GM19452 (cell line): Measurements from ENCODE around the gene AKAP13.
"Not testable (repeated sequence)": the region's sequence is repeated elsewhere in the genome, so short reads cannot be mapped to it uniquely, and the experiment has no call there.

Source experiments
- ATAC-seq: cut with Tn5 transposase; IDR thresholded peaks from one replicate; pipeline ENCODE4 v1.9.1; 2021; ENCODE audit not compliant: unreplicated experiment

Gene AKAP13

DNA sequence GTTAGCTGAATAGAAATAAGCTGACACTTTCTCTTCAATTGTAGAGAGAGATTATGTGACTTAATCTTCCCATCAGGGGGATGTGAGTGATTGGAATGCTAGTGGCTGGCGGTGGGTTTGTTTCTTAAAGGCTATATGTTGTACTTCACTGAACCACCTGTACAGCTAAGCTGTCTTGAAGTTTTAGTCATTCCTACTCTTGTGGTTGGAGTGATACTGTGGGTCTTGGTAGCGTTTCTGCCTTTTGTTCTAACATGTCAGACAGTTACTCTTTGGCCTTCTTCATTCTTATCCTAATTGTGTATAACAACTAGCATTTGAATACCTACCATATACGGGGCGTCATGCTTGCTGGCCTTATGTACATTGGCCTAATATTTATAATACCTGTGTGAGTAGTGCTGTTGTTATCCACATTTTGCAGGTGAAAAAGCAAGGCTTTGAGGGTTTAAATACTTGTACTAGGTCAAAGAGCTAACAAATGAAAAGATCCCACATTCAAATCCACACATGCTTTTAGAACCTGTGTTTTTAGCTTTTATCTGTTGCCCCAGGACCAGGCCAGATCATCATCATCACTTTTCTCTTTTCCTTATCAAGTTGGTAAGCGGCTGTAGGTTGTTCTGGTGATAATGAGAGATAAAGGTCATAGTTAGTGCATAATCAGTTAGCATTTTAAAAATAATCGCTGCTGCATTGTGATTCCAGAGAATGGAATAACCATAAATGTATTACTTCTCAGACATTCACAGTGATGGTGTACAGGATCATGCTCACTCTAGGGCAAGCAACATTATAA, 50.2 kb downstream of the AKAP13 start:
- ATAC-seq: peak; percentile 95

DNA sequence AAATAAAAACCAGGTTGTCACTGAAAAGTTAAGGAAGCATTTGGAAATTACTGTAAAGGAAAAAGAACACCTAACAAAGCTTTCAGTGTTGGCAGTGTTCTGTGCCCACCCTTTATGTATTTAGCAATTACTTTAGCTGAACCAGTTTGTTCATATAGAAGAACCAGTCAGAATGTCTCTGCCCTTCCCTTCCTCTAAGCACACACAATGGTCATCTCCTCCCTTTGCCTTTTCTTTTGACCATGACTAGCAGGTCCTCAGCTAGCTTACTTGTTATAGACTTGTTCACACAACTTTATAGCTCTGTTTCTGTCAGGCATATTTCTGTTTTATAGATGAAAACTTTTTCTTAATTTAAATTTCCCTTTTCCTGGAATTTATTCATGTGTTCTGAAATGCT, 59.6 kb downstream of the AKAP13 start:
- ATAC-seq: no peak

DNA sequence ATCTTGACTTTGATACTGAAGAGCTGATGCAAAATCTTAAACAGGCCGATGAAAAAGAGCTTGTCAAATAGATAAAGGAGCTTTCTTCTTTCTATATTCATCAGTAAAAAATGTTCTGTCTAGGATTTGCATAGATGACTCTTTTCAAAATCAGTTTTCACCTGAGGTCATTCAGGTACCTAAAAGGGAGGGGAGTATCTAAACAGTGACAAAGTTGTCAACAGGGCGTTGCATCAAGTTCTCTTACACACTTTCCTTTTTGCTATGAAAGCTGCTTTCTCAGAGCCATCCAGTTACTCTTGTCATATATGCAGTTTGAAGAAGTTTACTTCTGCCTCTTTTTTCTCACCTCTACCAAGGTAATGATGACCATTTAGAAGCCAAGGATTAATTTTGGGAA, 60.0 kb downstream of the AKAP13 start:
- peak; percentile 44 for ATAC-seq

DNA sequence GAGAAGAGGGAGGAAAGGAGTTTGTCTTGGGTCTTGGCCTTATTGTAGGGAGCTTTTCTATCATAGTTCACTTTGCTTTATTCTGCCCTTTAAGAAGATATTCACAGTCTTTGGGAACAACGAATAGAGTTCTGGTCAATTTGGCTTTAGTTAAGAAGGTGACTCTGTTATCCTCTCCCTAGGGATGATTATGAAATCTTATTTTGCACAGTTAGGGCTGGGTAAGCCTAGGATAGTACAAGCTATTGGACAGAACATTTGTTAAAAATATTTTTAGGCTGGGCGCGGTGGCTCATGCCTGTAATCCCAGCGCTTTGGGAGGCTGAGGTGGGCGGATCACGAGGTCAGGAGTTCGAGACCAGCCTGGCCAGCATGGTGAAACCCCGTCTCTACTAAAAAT, 61.5 kb downstream of the AKAP13 start:
- not testable (repeated sequence) for ATAC-seq

DNA sequence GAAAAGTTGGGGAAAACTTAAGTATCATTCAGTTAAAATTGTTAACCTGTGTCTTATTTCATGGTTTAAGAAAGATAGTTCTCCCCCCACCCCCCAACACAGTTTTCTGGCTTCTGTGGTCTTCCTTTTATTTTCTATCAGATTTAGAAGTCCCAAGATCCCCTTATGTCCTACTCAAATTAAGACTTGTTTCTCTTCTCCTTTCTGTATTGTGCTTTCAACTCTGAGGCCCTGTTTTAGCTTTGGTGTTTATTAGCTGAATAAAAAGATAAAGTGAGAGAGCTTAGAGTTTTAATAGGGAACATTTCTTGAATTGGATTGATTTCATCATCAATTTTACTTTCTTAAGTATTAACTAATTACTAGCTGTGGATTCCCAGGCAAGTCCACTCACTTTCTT, 62.6 kb downstream of the AKAP13 start:
- ATAC-seq: peak; percentile 41

DNA sequence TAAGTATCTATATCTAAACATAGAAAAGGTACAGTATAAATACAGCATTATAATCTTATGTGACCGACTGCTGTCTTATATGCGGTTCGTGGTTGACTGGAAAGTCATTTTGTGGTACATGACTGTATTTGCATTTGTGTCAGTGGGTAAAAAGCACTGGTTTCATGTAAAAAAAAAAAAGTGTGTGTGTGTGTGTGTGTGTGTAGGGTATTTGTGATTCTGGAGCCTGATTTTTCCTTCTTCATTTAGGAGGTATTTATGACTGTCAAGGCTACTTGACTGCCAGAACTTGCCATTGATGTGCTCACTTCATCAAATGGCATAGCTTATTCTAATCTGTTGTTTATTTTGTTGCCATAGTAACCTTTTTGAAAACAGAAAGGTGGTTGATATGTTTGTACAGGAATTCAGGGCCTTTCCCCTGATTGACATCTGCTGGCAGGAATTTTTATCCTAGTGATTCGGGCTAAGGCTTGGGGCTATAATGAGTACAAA, 63.2 kb downstream of the AKAP13 start:
- ATAC-seq: peak; percentile 72

DNA sequence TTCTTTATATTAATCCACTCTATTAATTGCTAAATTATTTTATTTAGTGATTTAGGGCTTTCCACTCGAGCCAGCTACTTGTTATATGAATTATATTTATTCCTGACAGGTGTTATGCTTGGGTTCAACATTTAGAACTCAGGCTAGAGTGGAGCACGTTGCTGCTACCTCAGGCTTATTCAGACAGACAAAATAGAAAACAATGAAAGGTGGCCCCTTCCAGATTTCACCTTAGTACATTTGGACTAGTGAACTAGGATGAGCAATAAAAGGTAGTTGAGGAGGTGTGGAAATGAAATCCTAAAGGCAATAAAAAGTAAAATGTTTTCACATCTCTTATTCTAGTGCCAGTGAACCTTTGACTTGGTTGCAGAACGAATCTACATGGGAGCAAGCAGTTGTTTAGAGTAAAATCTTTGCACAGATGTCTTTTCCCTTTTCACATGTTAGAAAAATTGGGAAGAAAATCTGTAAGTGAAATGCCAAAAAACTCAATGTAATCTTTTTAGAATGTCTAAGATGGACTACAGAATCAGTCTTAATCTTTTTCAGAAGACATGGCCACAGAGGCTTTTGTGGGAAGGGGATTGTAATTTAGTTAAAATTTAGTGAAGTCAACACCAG, 63.8 kb downstream of the AKAP13 start:
- ATAC-seq: no peak

DNA sequence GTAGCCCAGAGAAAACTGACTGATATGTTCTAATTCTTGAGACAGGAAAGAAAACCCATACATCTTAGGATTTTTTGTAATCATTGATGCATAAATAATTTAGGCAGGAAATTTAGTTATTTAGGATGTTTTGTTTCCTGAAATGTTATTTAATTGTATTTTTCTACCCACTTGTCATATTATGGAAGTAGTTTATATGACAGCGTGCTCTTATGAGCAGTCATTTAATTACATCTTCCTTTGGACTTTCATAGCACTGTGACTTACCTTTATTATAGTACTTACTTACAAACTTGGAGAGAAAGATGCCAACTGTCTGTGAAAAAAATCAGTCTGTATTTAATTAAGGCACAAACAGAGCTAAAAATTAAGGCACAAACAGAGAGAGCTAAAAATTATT, 65.0 kb downstream of the AKAP13 start:
- ATAC-seq: no peak

DNA sequence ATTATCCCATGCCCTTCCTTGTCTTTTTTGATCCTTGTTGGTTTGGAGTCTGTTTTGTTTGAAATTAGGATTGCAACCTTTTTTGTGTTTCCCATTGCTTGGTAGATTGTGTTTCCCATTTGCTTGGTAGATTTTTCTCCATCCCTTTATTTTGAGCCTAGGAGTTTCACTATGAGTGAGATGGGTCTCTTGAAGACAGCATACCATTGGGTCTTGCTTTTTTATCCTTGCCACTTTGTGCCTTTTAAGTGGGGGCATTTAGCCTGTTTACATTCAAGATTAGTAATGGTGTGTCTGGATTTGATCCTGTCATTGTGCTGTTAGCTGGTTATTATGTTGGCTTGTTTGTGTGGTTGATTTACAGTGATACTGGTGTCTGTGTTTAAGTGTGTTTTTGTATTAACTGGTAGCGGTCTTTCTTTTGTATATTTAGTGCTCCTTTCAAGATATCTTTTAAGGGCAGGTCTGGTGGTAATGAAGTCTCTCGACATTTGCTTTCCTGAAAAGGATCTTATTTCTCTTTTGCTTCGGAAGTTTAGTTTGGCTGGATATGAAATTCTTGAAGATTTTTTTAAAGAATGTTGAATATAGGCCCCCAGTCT, 70.8 kb downstream of the AKAP13 start:
- ATAC-seq: no peak

DNA sequence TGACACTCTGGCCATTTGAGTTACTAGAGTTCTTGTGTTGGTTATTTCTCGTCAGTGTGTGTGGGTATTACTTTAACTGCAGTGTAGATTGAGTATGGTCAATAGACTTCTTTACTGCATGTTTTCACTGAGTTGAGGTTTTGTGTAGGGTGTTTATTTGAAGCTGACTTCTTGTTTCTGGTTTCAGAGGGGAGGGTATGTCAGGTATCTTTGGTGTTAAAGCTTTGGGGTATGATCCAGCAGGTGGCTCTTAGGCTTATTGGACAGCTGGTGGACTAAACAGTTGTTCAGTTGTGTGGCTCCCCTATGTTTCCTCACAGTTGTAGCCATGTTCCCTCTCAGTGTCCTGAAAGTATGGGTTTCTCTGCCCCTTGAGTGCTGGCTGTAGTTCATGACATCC, 72.0 kb downstream of the AKAP13 start:
- ATAC-seq: no peak

DNA sequence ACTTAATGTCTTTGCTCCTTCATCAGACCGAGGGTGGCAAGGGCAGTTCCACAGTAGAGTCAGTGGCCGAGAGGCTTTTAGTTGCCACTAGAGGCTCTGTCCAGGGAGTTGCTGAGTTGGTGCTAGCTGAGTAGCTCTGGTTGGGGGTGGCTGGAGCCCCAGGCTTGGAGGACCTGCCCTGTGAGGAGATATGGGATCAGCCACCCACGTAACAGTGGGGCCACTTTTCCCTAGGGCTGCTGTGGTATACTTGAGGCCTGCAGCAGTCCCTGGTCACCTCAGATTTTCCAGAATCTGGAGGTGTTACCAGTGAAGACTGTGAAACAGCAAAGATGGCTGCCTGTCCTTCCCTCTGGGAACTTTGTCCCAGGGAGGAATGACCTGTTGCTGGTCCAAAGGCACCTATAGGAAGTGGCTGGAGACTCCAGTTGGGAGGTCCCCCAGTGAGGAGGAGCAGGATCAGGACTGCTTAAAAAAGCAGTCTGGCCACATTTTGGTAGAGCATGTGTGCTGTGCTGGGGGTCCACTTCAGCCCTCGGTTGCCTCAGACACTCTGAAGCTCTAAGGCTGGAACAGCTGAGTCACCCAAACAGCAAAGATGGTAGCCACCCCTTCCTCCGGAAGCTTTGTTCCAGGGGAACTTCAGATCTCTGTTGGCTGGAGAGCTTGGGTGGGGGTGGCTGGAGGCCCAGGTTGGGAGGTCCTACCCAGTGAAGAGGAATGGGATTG, 72.9 kb downstream of the AKAP13 start:
- ATAC-seq: no peak

DNA sequence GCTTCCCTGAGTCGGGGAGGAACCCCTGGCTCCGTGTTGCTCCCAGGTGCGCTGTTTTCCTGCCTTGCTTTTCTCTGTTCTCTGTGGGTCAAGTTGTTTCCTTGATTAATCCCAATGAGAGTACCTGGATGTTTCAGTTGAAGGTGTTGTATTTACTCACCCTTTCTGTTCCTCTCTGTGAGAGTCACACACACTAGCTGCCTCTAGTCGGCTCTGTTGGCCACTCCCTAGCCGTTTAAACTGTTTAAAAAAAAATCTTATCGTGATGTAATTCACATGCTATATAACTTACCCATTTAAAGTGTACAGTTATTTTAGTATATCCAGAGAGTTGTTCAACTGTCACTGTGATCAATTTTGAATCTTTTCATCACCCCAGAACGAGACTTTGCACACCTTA, 74.0 kb downstream of the AKAP13 start:
- ATAC-seq: no peak

DNA sequence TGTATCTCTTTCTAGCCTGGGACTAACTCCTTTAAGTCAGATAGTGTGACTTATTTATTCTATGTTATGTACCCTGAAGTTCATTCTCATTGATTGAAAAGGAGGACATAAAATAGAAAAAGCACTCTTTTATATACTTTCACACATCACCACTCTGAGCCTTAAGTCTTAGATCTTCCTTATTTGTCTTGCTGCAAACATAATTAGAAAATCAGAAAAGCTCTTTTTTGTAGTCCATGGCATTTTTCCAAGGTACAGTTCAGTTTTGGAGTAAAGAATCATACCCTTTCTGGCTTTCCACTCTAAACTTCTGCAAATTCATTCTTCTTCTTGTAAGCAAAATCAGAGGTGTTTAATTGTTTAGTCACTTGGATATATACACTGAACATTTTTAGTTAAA, 75.5 kb downstream of the AKAP13 start:
- ATAC-seq: no peak

DNA sequence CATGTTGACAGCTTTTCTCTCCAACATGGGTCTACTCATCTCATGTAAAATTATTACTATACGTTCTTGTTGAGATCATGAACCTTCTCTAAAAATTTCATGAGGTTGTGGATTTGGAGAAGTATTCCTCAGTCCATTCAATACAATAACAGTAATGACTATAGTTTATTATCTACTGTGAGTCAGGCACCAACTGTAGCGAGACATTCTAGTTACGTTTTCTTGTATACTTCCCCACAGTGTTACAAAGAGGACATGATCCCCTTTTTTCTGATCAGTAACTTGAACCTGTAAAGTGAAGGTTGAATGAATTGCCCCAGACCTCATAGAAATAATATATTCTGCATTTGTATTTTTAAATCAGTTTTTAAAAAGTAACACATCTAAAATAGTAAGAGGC, 76.4 kb downstream of the AKAP13 start:
- peak; percentile 52 for ATAC-seq

DNA sequence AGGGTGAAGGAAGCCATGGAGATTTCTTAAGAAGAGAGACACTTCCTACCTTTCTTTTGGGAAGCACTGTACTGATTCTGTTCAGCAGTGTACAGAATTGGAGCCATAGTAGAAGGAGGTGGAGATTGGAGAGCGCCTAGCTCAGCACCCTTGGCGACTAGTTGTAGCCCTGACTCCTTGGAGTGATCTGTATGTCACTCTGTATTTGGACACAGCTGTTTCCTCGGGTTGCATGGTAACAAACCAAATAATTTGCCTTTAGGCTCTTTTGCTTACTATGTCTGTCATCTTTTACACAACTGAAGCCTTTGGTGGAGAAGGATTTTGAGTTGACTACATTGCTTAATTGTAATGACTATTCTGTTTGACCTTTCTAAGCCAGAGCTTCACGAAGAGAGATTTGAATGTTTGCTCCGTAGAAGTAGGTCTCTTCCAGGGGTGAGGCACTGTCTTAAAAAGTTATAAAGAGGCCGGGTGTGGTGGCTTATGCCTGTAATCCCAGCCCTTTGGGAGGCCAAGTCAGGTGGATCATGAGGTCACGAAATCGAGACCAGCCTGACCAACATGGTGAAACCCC, 77.1 kb downstream of the AKAP13 start:
- peak; percentile 79 for ATAC-seq

DNA sequence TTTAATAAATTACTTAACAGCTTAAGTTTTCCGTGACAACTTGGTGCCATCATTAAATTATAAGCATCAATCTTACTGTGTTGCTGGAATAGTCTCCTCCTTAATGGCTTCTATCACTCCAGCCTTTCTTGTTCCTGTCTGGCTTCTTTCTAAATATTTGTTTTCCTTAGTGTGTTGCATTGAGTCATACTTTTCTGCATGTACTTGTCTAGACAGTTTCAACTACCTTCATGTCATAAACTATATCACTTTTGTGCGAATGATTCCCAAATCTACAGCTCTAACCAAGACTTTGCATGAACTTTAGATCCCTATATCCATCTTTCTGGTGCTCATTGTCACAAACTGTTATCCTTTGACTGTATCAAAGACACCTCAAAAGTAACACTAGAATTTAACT, 78.4 kb downstream of the AKAP13 start:
- no peak for ATAC-seq

DNA sequence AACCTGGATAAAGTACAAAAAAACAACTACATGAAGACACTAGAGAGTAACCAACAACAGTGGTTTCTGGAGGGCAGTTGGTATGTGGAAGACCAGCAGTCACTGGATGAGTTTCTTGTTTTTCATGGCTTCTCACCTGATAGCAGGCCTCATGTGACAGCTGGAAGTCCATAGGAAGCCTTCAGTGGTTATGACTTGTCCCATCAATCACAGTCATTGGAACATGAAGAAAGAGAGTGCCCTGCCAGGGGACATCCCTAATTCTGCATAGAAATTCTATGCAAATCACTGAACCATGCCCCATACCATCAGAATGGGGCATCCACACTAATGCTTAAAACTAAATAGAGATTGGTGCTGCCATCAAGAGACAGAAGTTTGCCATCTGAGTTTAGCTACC, 81.6 kb downstream of the AKAP13 start:
- no peak for ATAC-seq

DNA sequence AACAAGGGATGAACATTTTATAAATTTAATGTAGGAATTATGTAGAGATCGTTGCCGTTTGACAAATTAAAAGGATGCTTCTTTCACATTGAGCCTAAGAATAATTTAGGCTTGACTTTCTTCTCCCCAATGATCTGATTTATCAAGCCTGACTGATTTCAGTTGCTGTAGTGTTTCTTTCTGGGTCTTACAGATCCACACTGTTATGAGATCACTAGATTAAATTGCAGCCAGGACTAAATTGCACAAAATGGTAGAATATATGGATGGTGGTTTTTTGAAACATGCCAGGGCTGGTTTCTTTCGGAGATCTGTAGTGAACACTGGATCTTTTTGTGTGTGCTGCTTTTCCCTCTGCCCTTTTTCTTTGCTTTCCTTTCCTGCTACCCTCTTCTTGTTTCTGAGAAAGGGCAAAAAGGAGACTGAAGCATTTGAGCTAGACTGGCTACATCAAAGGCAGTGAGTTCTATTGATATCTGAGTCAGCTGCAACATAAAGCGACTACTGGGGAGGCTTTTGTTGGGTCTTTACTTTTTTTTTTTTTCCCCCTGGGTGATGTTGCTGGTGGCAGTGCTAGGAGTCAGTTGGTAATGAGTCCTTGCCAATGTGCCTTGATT, 83.0 kb downstream of the AKAP13 start:
- no peak for ATAC-seq

DNA sequence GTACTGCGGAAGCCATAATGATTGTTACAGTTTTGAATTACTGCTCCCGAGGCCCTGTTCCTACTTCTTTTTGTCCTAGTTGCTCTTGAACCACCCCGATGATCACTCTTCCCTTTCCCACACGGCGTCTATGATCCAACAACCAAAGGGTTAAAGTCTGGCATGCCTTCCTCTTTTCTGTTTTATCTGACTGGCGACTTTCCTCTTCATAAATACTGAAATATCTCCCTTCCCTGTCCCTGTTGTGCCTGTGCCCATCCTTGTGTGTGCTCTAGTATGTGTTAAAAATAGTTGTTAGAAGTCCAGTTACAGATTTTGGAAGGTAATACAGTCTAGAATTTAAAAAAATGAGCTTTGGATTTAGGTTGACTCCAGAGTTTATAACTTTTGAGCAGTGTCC, 83.6 kb downstream of the AKAP13 start:
- ATAC-seq: no peak

DNA sequence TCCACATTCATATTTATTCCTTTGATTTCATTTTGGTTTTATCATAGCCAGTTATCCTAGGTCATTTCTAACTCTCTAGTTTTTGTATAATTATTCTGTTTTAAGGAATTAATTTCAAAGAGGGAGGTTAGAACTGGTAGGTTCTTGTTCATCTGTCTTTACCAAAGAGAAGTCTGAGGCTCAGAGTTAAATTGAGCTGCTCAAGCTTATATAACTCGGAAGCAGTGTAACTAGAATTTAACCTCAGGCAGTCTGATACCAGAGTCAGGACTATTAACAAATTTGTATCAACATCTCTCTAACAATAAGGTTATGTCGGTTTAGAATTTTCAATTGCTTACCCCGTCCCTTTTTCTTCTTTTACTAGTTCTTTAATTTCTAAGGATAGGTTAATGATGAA, 84.1 kb downstream of the AKAP13 start:
- ATAC-seq: no peak
